ENCODE measurements around the gene SOX5. TPM values are rescaled to one million over a fixed set of nuclear protein-coding genes. Genes with fewer than 3 reads are reported as not detected.
"Not testable (repeated sequence)": the region's sequence is repeated elsewhere in the genome, so short reads cannot be mapped to it uniquely, and the experiment has no call there.

SOX5 gene
- total and polyA plus RNA-seq, 12 donors = 0.47 to 10.4 (median 1.9) TPM

DNA sequence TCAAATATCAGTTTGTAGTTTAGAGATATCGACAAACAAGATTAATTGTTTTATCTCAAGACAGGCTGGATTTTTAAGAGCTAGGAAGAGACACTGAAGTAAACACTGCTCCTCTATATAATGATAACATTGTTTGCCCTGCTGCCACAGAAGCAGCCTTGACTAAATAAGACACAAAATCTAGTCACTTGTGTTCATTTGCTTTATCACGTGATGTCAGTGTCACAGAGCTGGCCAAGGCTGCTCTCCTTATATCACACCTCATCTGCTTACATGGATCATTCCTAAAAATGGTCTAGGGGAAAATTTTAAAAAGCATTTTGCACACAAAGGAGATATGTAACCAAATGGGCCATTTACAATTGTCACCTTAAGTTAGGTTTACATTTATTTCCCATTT, 64.1 kb downstream of the SOX5 start:
- H3K4me1 ChIP-seq (replicated peaks in 1 of 2) = no peaks in the 10 kb centered on the region
- TF ChIP-seq, protein P1, sequence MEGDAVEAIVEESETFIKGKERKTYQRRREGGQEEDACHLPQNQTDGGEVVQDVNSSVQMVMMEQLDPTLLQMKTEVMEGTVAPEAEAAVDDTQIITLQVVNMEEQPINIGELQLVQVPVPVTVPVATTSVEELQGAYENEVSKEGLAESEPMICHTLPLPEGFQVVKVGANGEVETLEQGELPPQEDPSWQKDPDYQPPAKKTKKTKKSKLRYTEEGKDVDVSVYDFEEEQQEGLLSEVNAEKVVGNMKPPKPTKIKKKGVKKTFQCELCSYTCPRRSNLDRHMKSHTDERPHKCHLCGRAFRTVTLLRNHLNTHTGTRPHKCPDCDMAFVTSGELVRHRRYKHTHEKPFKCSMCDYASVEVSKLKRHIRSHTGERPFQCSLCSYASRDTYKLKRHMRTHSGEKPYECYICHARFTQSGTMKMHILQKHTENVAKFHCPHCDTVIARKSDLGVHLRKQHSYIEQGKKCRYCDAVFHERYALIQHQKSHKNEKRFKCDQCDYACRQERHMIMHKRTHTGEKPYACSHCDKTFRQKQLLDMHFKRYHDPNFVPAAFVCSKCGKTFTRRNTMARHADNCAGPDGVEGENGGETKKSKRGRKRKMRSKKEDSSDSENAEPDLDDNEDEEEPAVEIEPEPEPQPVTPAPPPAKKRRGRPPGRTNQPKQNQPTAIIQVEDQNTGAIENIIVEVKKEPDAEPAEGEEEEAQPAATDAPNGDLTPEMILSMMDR (IDR thresholded peaks at IDR 0.05) = no peak
- no peak for TF ChIP-seq POLR2A (IDR thresholded peaks at IDR 0.05)
- no peaks in the 10 kb centered on the region for H3K27me3 ChIP-seq
- intact Hi-C loops (cut with DNase I) = no loop called here
- WGBS, 4 donors = 52 to 72% (median 61%) methylated on average over 2 of the region's 2 CpGs
- no peak overlapping the region for H3K4me3 ChIP-seq
- no peak for DNase-seq
- no peaks in the 10 kb centered on the region for H3K9me3 ChIP-seq (replicated peaks in 1 of 3)
- no peak overlapping the region for H3K27ac ChIP-seq
- H3K36me3 ChIP-seq (replicated peaks in 1 of 2) = no peaks in the 10 kb centered on the region

DNA sequence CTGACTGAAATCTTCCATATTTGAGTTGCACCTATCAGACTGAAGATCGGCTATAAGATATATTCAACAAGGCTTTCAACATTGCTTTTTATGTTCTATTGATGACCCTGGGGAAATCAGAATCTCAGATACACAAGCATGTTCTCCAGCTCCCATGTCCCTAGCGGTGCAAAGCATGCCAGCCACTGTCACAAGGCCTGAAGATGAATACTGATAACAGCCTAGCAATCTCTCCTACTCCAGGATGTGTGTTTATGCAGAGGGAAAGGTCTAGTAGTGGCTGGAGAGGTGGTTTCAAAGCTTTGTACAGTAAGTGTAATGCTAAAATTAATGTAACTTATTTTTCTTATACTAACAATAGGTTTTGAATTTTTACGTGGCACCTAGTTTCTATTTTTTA, 64.6 kb downstream of the SOX5 start:
- intact Hi-C loops (cut with DNase I) = no loop called here
- TF ChIP-seq POLR2A (IDR thresholded peaks at IDR 0.05) = no peak
- TF ChIP-seq, protein P1 (IDR thresholded peaks at IDR 0.05) = no peak
- no peaks in the 10 kb centered on the region for H3K4me1 ChIP-seq (replicated peaks in 1 of 2)
- no peaks in the 10 kb centered on the region for H3K36me3 ChIP-seq (replicated peaks in 1 of 2)
- DNase-seq = no peak
- no peaks in the 10 kb centered on the region for H3K27me3 ChIP-seq
- H3K4me3 ChIP-seq = no peak overlapping the region
- H3K9me3 ChIP-seq (replicated peaks in 1 of 3) = no peaks in the 10 kb centered on the region
- H3K27ac ChIP-seq = no peak overlapping the region
- WGBS, 4 donors = 66 to 87% (median 81%) methylated on average over 3 of the region's 3 CpGs

DNA sequence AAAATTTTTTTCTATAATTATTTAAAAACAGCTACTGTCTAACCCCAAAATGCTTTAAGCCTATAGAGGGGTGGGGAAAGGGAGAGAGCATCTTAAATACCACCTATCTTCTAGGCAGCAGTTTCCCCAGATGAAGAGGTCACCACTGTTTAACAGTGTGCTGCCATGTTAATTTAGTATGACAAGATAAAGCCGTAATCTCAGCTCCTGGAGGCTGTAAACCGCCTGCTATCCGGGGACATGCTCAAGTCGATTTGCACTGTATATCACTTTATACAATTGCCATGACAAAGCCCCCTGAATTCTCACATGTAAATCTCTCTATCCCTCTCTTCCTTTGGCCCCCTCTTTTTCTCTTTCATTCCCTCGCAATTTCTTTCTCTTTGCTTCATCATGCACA, 68.5 kb downstream of the SOX5 start:
- Histone ChIP-seq H3K36me3 (replicated peaks in 1 of 2) (no peaks in the 10 kb centered on the region), H3K4me3 (no peak overlapping the region), H3K27ac (no peak overlapping the region), H3K9me3 (replicated peaks in 1 of 3) (no peaks in the 10 kb centered on the region), H3K4me1 (replicated peaks in 1 of 2) (no peaks in the 10 kb centered on the region), H3K27me3 (no peaks in the 10 kb centered on the region)
- intact Hi-C loops (cut with DNase I) = no loop called here
- DNase-seq = no peak
- 66 to 71% (median 66%) methylated on average over 5 of the region's 5 CpGs for WGBS, 4 donors
- no peak for TF ChIP-seq POLR2A (IDR thresholded peaks at IDR 0.05)
- TF ChIP-seq, protein P1 (IDR thresholded peaks at IDR 0.05) = no peak

DNA sequence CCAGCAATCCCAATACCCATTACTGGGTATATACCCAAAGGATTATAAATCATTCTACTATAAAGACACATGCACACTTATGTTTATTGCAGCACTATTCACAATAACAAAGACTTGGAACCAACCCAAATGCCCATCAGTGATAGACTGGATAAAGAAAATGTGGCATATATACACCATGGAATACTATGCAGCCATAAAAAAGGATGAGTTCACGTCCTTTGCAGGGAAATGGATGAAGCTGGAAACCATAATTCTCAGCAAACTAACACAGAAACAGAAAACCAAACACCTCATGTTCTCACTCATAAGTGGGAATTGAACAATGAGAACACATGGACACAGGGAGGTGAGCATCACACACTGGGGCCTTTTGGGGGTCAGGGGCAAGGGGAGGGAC, 72.9 kb downstream of the SOX5 start:
- H3K4me1 ChIP-seq (replicated peaks in 1 of 2); H3K36me3 ChIP-seq (replicated peaks in 1 of 2); H3K9me3 ChIP-seq (replicated peaks in 1 of 3); intact Hi-C loops (cut with DNase I); H3K27me3 ChIP-seq; H3K4me3 ChIP-seq; DNase-seq; H3K27ac ChIP-seq: not testable (repeated sequence)
- 56 to 77% (median 67%) methylated on average over 1 of the region's 1 CpG for WGBS, 4 donors

DNA sequence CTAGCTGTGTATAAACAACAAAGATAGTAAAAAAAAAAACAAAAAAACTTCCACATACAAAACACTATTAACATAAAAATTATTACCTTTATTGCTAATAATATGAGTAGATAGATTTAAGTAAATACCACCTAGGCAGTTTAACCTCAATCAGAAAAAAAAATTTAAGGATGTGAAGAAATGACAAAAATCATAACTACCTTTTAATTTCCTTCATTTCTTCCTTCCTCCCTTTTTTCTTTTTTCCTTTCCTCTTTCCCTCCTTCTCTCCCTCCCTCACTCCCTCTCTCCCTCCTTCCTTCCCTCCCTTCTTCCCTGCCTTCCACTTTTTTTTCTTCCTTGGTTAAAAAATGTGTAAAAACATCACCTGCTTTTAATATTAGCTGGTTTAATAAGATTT, 81.7 kb downstream of the SOX5 start:
- TF ChIP-seq, protein P1 (IDR thresholded peaks at IDR 0.05) = no peak
- TF ChIP-seq POLR2A (IDR thresholded peaks at IDR 0.05) = no peak
- no peak overlapping the region for H3K4me3 ChIP-seq
- no peaks in the 10 kb centered on the region for H3K27me3 ChIP-seq
- H3K9me3 ChIP-seq (replicated peaks in 1 of 3) = no peaks in the 10 kb centered on the region
- intact Hi-C loops (cut with DNase I) = no loop called here
- DNase-seq = no peak
- no peak overlapping the region for H3K27ac ChIP-seq
- no peaks in the 10 kb centered on the region for H3K36me3 ChIP-seq (replicated peaks in 1 of 2)
- no peaks in the 10 kb centered on the region for H3K4me1 ChIP-seq (replicated peaks in 1 of 2)

All from adrenal gland (tissue), 12 donors.